ENCODE data around the gene IGSF21.

GRCh38 chr1:18319099-18319498 is 211.5 kb downstream of the IGSF21 start:
- TF ChIP-seq JUN (IDR thresholded peaks at IDR 0.05; ENCODE audit: low read depth, low read length) (no peak), CTCF (IDR thresholded peaks at IDR 0.05; ENCODE audit: control extremely low read depth in 1 of 3, insufficient read depth in 1 of 3, low read depth in 1 of 3, low read length in 3 of 3) (no peak), POLR2A (IDR thresholded peaks at IDR 0.05; ENCODE audit: control extremely low read depth in 1 of 2, low read depth in 2 of 2, low read length in 2 of 2) (no peak), FOSL1 (IDR thresholded peaks at IDR 0.05; ENCODE audit: insufficient read depth, low read depth, low read length) (no peak), EGR1 (IDR thresholded peaks at IDR 0.05; ENCODE audit: borderline replicate concordance, low read depth, low read length) (no peak), EZH2 (IDR thresholded peaks at IDR 0.05; ENCODE audit: low read depth, low read length, severe bottlenecking) (no peak), EP300 (IDR thresholded peaks at IDR 0.05; ENCODE audit: borderline replicate concordance in 1 of 2, low read depth in 2 of 2, low read length in 2 of 2) (no peak)
